Smooth muscle cell (in vitro differentiated cells): ENCODE data around the gene CELF2. TPM values are rescaled to one million over a fixed set of nuclear protein-coding genes. Genes with fewer than 3 reads are reported as not detected.

ENCODE experiments used
- DNase-seq: peaks from one replicate; lab custom pipeline; 2025; ENCODE audit not compliant: unreplicated experiment; lab: John Stamatoyannopoulos, UW
- H2AFZ ChIP-seq: fragments of 200-600 bp; sonication (generic); 2 replicates; pipeline ENCODE4 v1.6.0; 2016; ENCODE audit warnings: antibody characterized with exemption, low read depth, mild to moderate bottlenecking
- H3F3A ChIP-seq: fragments of 200-600 bp; sonication (generic); 2 replicates; pipeline ENCODE4 v1.6.0; 2017; ENCODE audit warnings: antibody characterized with exemption, low read depth
- H3K27ac ChIP-seq: fragments of 200-600 bp; sonication (generic); 2 replicates; pipeline ENCODE4 v1.5.1; 2016; ENCODE audit warnings: low read depth, mild to moderate bottlenecking
- H3K27me3 ChIP-seq: fragments of 200-600 bp; sonication (generic); 2 replicates; pipeline ENCODE4 v1.6.1; 2016; ENCODE audit warnings: low read depth, mild to moderate bottlenecking
- H3K36me3 ChIP-seq: fragments of 200-600 bp; sonication (generic); 2 replicates; pipeline ENCODE4 v1.5.1; 2016; ENCODE audit warnings: low read depth
- H3K4me1 ChIP-seq: fragments of 200-600 bp; sonication (generic); 2 replicates; pipeline ENCODE4 v1.5.1; 2016; ENCODE audit warnings: low read depth
- H3K4me2 ChIP-seq: fragments of 200-600 bp; sonication (generic); 2 replicates; pipeline ENCODE4 v1.6.0; 2016; ENCODE audit warnings: mild to moderate bottlenecking
- H3K4me3 ChIP-seq: fragments of 200-600 bp; sonication (generic); 2 replicates; pipeline ENCODE4 v1.5.1; 2016; ENCODE audit warnings: mild to moderate bottlenecking
- H3K79me2 ChIP-seq: fragments of 200-600 bp; sonication (generic); 2 replicates; pipeline ENCODE4 v1.6.0; 2016; ENCODE audit warnings: low read depth, mild to moderate bottlenecking
- H3K9ac ChIP-seq: fragments of 200-600 bp; sonication (generic); 2 replicates; pipeline ENCODE4 v1.6.0; 2016; ENCODE audit warnings: low read depth
- H3K9me3 ChIP-seq: fragments of 200-600 bp; sonication (generic); replicated peaks from 2 replicates; pipeline ENCODE4 v1.5.1; 2016; ENCODE audit warnings: low read depth
- H4K20me1 ChIP-seq: fragments of 200-600 bp; sonication (generic); 2 replicates; pipeline ENCODE4 v1.6.0; 2016; ENCODE audit warnings: low read depth
- WGBS: methylation state at CpG from one replicate; pipeline ENCODE4 v1.1.7; 2016; ENCODE audit warnings: low lambda C conversion rate; 5-methylcytosine and 5-hydroxymethylcytosine counted together
- polyA plus RNA-seq: library from polyadenylated mRNA; unstranded; fragments of >200 nt; fragmentation: Nextera tagmentation; extraction: Ambion mirVana; gene quantifications from 2 replicates; pipeline ENCODE4 v1.2.1, GENCODE V29; 2016
- total RNA-seq: library from RNA; depleted of rRNA; stranded (reverse); fragments of >200 nt; gene quantifications from 2 replicates; pipeline ENCODE4 v1.2.3, GENCODE V29; 2014
- TF ChIP-seq, protein P1 (sequence below): fragments of 200-600 bp; sonication (generic); IDR thresholded peaks from 2 replicates; pipeline ENCODE4 v1.5.1; 2017; ENCODE audit warnings: borderline replicate concordance, mild to moderate bottlenecking, antibody characterized with exemption; ENCODE audit not compliant: insufficient read depth, poor library complexity, severe bottlenecking

Gene CELF2
- total and polyA plus RNA-seq, 2 experiments from 2014 or later, result 3.0 to 4.7 TPM

DNA sequence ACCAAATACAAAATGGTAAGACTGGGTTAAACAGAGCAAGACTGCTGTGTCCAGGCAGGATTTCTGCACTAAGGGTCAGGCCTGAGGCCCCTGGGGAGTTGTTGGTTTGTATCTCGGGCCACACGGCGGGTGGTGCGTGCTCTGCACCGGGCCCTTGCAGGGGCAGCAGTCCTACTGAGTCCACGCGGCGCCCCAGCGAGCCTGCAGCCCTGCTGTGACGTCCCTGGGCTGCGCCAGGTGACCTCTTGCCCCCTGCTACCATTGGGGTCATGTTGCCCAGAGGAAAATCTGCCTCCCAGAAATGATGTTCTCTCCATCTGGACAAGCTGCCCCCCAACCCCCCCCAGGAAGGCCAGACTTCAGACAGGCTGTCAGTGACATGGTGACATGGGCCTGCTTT, 281.5 kb downstream of the CELF2 start:
- H3K36me3 ChIP-seq, result no peaks in the 10 kb centered on the region
- H3K27me3 ChIP-seq, result no peaks in the 10 kb centered on the region
- H4K20me1 ChIP-seq, result no peaks in the 10 kb centered on the region
- no peaks in the 10 kb centered on the region for H3K79me2 ChIP-seq
- H2AFZ ChIP-seq, result no peak overlapping the region
- TF ChIP-seq, protein P1, sequence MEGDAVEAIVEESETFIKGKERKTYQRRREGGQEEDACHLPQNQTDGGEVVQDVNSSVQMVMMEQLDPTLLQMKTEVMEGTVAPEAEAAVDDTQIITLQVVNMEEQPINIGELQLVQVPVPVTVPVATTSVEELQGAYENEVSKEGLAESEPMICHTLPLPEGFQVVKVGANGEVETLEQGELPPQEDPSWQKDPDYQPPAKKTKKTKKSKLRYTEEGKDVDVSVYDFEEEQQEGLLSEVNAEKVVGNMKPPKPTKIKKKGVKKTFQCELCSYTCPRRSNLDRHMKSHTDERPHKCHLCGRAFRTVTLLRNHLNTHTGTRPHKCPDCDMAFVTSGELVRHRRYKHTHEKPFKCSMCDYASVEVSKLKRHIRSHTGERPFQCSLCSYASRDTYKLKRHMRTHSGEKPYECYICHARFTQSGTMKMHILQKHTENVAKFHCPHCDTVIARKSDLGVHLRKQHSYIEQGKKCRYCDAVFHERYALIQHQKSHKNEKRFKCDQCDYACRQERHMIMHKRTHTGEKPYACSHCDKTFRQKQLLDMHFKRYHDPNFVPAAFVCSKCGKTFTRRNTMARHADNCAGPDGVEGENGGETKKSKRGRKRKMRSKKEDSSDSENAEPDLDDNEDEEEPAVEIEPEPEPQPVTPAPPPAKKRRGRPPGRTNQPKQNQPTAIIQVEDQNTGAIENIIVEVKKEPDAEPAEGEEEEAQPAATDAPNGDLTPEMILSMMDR, result no peak
- no peak overlapping the region for H3K9ac ChIP-seq
- H3K4me3 ChIP-seq, result no peak overlapping the region
- no peak overlapping the region for H3K4me2 ChIP-seq
- no peak for DNase-seq
- no peaks in the 10 kb centered on the region for H3K9me3 ChIP-seq
- 94% methylated on average over 11 of the region's 11 CpGs for WGBS
- H3K27ac ChIP-seq, result no peak overlapping the region
- H3F3A ChIP-seq, result no peaks in the 10 kb centered on the region
- no peaks in the 10 kb centered on the region for H3K4me1 ChIP-seq

DNA sequence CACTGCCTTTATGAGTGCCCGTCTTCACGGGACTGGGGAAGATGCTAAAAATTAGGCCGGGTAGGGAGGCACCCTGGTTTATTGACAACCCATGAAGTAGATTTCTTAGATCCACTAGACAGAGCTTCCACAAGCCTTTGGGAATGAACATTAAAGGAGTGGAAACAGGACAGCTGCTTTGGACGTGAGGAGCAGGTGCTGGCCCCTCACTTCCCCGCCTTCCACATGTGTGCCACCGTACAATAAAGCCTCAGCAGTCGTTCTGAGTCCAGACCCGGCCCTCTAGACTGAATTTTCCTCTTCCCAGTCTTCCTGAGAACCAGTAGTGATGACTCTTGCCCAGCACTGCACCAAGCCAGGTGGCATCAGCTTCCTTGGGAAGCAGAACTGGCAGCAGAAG, 282.4 kb downstream of the CELF2 start:
- Histone ChIP-seq H3K4me2 (no peak overlapping the region), H3K4me3 (no peak overlapping the region), H3K79me2 (no peaks in the 10 kb centered on the region), H3K4me1 (no peaks in the 10 kb centered on the region), H3K36me3 (no peaks in the 10 kb centered on the region), H3K27ac (no peak overlapping the region), H3K27me3 (no peaks in the 10 kb centered on the region), H2AFZ (no peak overlapping the region), H3F3A (no peaks in the 10 kb centered on the region), H3K9ac (no peak overlapping the region), H3K9me3 (no peaks in the 10 kb centered on the region), H4K20me1 (no peaks in the 10 kb centered on the region)
- TF ChIP-seq, protein P1, result no peak
- DNase-seq, result no peak
- WGBS, result 93% methylated on average over 8 of the region's 8 CpGs

DNA sequence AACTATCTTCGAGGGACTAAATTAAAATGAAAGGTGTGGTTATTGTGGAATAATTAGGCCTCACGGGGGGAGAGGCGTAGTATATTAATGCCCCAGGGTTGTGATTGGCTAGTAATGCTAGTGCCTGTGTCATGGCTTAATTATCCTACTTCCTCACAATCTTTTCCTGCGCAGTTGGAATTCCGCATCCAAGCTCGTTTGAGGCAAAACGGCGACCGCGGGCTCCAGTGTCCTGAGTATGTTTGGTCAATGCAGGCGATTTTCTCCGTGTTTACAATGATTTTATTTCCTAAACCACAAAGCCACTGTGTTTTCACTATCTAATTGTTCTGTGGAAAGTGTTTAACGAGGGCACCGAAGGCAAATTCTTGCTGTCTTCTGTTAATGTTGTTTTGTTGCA, 282.9 kb downstream of the CELF2 start:
- no peak for DNase-seq
- Histone ChIP-seq H3K9ac (no peak overlapping the region), H3K27me3 (no peaks in the 10 kb centered on the region), H3K4me3 (no peak overlapping the region), H2AFZ (no peak overlapping the region), H3K4me1 (no peaks in the 10 kb centered on the region), H3K79me2 (no peaks in the 10 kb centered on the region), H4K20me1 (no peaks in the 10 kb centered on the region), H3F3A (no peaks in the 10 kb centered on the region), H3K9me3 (no peaks in the 10 kb centered on the region), H3K36me3 (no peaks in the 10 kb centered on the region), H3K27ac (no peak overlapping the region), H3K4me2 (no peak overlapping the region)
- 89% methylated on average over 14 of the region's 14 CpGs for WGBS
- TF ChIP-seq, protein P1, result no peak

DNA sequence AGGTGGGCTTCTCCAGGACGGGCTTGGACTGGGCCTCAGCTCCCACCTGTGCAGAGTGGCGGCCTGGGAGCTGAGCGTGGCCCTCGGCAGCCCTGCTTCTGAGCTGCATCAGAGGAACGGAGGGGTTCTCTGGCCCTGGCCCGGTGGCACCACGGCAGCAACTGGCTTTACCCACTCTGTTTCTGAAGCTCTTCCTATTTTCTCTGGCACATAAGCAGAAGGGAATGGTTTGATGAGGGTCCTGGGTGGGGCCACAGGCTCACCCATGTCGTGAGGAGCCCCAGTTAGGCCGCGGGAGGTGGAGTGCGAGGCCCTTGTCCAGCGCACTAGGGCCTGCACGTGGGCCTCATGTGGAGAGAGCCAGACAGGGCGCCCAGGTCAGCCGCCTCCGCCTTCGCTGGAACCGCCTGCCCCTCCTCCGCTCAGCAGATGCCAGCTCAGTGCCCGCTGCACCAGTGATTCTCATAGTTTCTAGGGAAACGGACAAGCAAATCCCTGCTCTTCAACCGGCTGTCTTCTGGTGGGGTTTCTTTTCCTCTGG, 284.0 kb downstream of the CELF2 start:
- no peaks in the 10 kb centered on the region for H3K9me3 ChIP-seq
- no peak overlapping the region for H3K27ac ChIP-seq
- no peaks in the 10 kb centered on the region for H3K79me2 ChIP-seq
- no peak for DNase-seq
- H3K4me2 ChIP-seq, result no peak overlapping the region
- no peaks in the 10 kb centered on the region for H4K20me1 ChIP-seq
- TF ChIP-seq, protein P1, result no peak
- no peak overlapping the region for H3K9ac ChIP-seq
- WGBS, result 94% methylated on average over 22 of the region's 22 CpGs
- no peak overlapping the region for H3K4me3 ChIP-seq
- H3F3A ChIP-seq, result no peaks in the 10 kb centered on the region
- no peaks in the 10 kb centered on the region for H3K27me3 ChIP-seq
- H2AFZ ChIP-seq, result no peak overlapping the region
- H3K36me3 ChIP-seq, result no peaks in the 10 kb centered on the region
- H3K4me1 ChIP-seq, result no peaks in the 10 kb centered on the region
